ENCODE measurements around the gene CEP128. TPM values are rescaled to one million over a fixed set of nuclear protein-coding genes. Genes with fewer than 3 reads are reported as not detected.

Gene CEP128
- total RNA-seq, 1 experiment from 2014 or later, result 16.4 TPM

GRCh38 chr14:80844872-80845271, 96.7 kb downstream of the CEP128 start:
- no peak for TF ChIP-seq SP1 (IDR thresholded peaks at IDR 0.05; ENCODE audit: low read depth)
- no peak for TF ChIP-seq CBX3 (IDR thresholded peaks at IDR 0.05; ENCODE audit: low read depth)
- TF ChIP-seq SIN3A (IDR thresholded peaks at IDR 0.05; ENCODE audit: low read depth), result no peak
- no peak for TF ChIP-seq ZFX (IDR thresholded peaks at IDR 0.05)
- TF ChIP-seq ZNF274 (IDR thresholded peaks at IDR 0.05; ENCODE audit: low read depth, low read length), result no peak
- TF ChIP-seq RAD21 (IDR thresholded peaks at IDR 0.05; ENCODE audit: low read depth), result no peak
- no peak for TF ChIP-seq FOSL1 (IDR thresholded peaks at IDR 0.05; ENCODE audit: low read depth)
- TF ChIP-seq REST (IDR thresholded peaks at IDR 0.05; ENCODE audit: low read depth), result no peak
- no peak for TF ChIP-seq EZH2phosphoT487 (IDR thresholded peaks at IDR 0.05; ENCODE audit: borderline replicate concordance)
- no peak for TF ChIP-seq CTCF (IDR thresholded peaks at IDR 0.05 in 2 of 3, conservative IDR thresholded peaks at IDR 0.05 in 1 of 3; ENCODE audit: borderline replicate concordance in 1 of 3, insufficient read depth in 1 of 3, low read depth in 2 of 3, low read length in 2 of 3)
- TF ChIP-seq JUND (IDR thresholded peaks at IDR 0.05), result no peak
- TF ChIP-seq SRF (IDR thresholded peaks at IDR 0.05; ENCODE audit: low read depth), result no peak
- TF ChIP-seq YY1 (IDR thresholded peaks at IDR 0.05; ENCODE audit: extremely low read depth, insufficient replicate concordance, low read depth, low read length), result no peak
- TF ChIP-seq EGR1 (IDR thresholded peaks at IDR 0.05; ENCODE audit: low read depth), result no peak
- Histone ChIP-seq H3K27ac (ENCODE audit: low read depth, low read length) (no peak overlapping the region), H3K4me3 (replicated peaks in 1 of 2; ENCODE audit: low read depth in 1 of 2, low read length in 2 of 2) (no peak overlapping the region), H3K4me2 (ENCODE audit: low read length) (no peak overlapping the region), H3K9ac (ENCODE audit: low read length) (no peak overlapping the region), H3K4me1 (ENCODE audit: control insufficient read depth in 1 of 2, insufficient read depth in 2 of 2, low read length in 2 of 2) (no peaks in the 10 kb centered on the region), H4K20me1 (ENCODE audit: insufficient read depth) (no peaks in the 10 kb centered on the region), H3K36me3 (ENCODE audit: control insufficient read depth in 1 of 2, insufficient read depth in 2 of 2, low read length in 2 of 2) (no peaks in the 10 kb centered on the region), H3K79me2 (ENCODE audit: insufficient read depth, low read length) (no peaks in the 10 kb centered on the region), H2AFZ (ENCODE audit: low read depth, low read length, poor library complexity, severe bottlenecking) (no peak overlapping the region), H3K9me3 (ENCODE audit: control insufficient read depth in 1 of 2, insufficient read depth in 1 of 2, low read depth in 1 of 2, low read length in 2 of 2) (no peaks in the 10 kb centered on the region), H3K27me3 (ENCODE audit: insufficient read depth, low read length) (no peaks in the 10 kb centered on the region), H3K9me2 (ENCODE audit: insufficient read depth) (no peaks in the 10 kb centered on the region)
- ChIA-PET POLR2A (no interaction called here), RAD21 (ENCODE audit: low non-redundant PET in 1 of 2, low total read pairs in 2 of 2, uncharacterized antibody in 2 of 2, unreplicated experiment in 2 of 2) (no interaction called here), CTCF (no interaction called here)
- ATAC-seq, result no peak
- intact Hi-C loops (cut with micrococcal nuclease), result loop anchor here (10.0 kb wide), 1 partner anchor 1910 kb away; no protein-coding TSS in a partner anchor
- no TSS peak for BruUV-seq (replicated peaks)
- DNase-seq (ENCODE audit: low read depth, low spot score), result no peak

Data from HCT116 (cell line).